Trophoblast cell (in vitro differentiated cells and primary cell): ENCODE data around the gene CPNE2.

ENCODE experiments used
- DNase-seq, 2 donors: peaks; one replicate each; pipeline ENCODE4 v3.0.0-alpha.2; 2016
- H2AFZ ChIP-seq: 2 replicates; pipeline ENCODE4 v1.6.1; 2013; ENCODE audit warnings: low read length, moderate library complexity, mild to moderate bottlenecking; ENCODE audit not compliant: insufficient read depth, poor library complexity
- H2AK5ac ChIP-seq: 2 replicates; pipeline ENCODE4 v1.6.1; 2013; ENCODE audit warnings: mild to moderate bottlenecking, low read length
- H2BK120ac ChIP-seq: 2 replicates; pipeline ENCODE4 v1.6.1; 2013; ENCODE audit warnings: low read length, mild to moderate bottlenecking, moderate library complexity; ENCODE audit not compliant: insufficient read depth, poor library complexity
- H2BK12ac ChIP-seq: 2 replicates; pipeline ENCODE4 v1.6.1; 2013; ENCODE audit warnings: mild to moderate bottlenecking, low read length, moderate library complexity
- H2BK5ac ChIP-seq: 2 replicates; pipeline ENCODE4 v1.6.1; 2013; ENCODE audit warnings: low read length, low read depth, moderate library complexity, mild to moderate bottlenecking; ENCODE audit not compliant: poor library complexity
- H3K14ac ChIP-seq: 2 replicates; pipeline ENCODE4 v1.6.1; 2013; ENCODE audit warnings: mild to moderate bottlenecking, low read length
- H3K18ac ChIP-seq: 2 replicates; pipeline ENCODE4 v1.6.1; 2013; ENCODE audit warnings: mild to moderate bottlenecking, low read length
- H3K23ac ChIP-seq: 2 replicates; pipeline ENCODE4 v1.6.1; 2013; ENCODE audit warnings: low read length
- H3K27ac ChIP-seq: 2 replicates; pipeline ENCODE4 v1.5.1; 2013; ENCODE audit warnings: low read depth, mild to moderate bottlenecking, inconsistent platforms, low read length, moderate library complexity
- H3K27me3 ChIP-seq: 2 replicates; pipeline ENCODE4 v1.6.1; 2013; ENCODE audit warnings: inconsistent platforms, mild to moderate bottlenecking, low read length, moderate library complexity; ENCODE audit not compliant: insufficient read depth
- H3K36me3 ChIP-seq, 2 experiments: 1 replicate in 1 of 2; 2 replicates in 1 of 2; pipeline ENCODE4 v1.6.1; 2013; ENCODE audit warnings: low read length in 2 of 2, mild to moderate bottlenecking in 2 of 2, moderate library complexity in 1 of 2; ENCODE audit not compliant: insufficient read depth in 2 of 2, control insufficient read depth in 1 of 2
- H3K4ac ChIP-seq: 2 replicates; pipeline ENCODE4 v1.6.1; 2013; ENCODE audit warnings: low read depth, mild to moderate bottlenecking, low read length, moderate library complexity
- H3K4me1 ChIP-seq, 2 experiments: 1 replicate in 1 of 2; 2 replicates in 1 of 2; pipeline ENCODE4 v1.6.1; 2013; ENCODE audit warnings: low read length in 2 of 2, mild to moderate bottlenecking in 2 of 2, moderate library complexity in 1 of 2; ENCODE audit not compliant: insufficient read depth in 2 of 2, control insufficient read depth in 1 of 2
- H3K4me2 ChIP-seq: 2 replicates; pipeline ENCODE4 v1.6.1; 2013; ENCODE audit warnings: inconsistent platforms, mild to moderate bottlenecking, low read length, moderate library complexity
- H3K4me3 ChIP-seq: 2 replicates; pipeline ENCODE4 v1.5.1; 2013; ENCODE audit warnings: mild to moderate bottlenecking, low read depth, low read length, inconsistent platforms
- H3K79me1 ChIP-seq: one replicate; pipeline ENCODE4 v1.6.1; 2013; ENCODE audit warnings: low read length
- H3K79me2 ChIP-seq: 2 replicates; pipeline ENCODE4 v1.6.1; 2013; ENCODE audit warnings: low read length, mild to moderate bottlenecking; ENCODE audit not compliant: control insufficient read depth, insufficient read depth, poor library complexity
- H3K9ac ChIP-seq: 2 replicates; pipeline ENCODE4 v1.6.1; 2013; ENCODE audit warnings: mild to moderate bottlenecking, low read length
- H3K9me3 ChIP-seq: 2 replicates; pipeline ENCODE4 v1.6.1; 2013; ENCODE audit warnings: low read depth, mild to moderate bottlenecking, control low read depth, inconsistent platforms, low read length; ENCODE audit not compliant: insufficient read depth
- H4K12ac ChIP-seq: 2 replicates; pipeline ENCODE4 v1.6.1; 2013; ENCODE audit warnings: low read depth, mild to moderate bottlenecking, low read length, moderate library complexity
- H4K8ac ChIP-seq: 2 replicates; pipeline ENCODE4 v1.6.1; 2013; ENCODE audit warnings: low read depth, mild to moderate bottlenecking, low read length, moderate library complexity
- H4K91ac ChIP-seq: one replicate; pipeline ENCODE4 v1.6.1; 2013; ENCODE audit warnings: low read depth, mild to moderate bottlenecking, low read length, moderate library complexity
- WGBS: extraction: QIAGEN DNeasy Blood & Tissue Kit; methylation state at CpG from one replicate; pipeline ENCODE4 v1.1.7; 2013; ENCODE audit warnings: missing lambda C conversion rate; ENCODE audit not compliant: insufficient read length, insufficient coverage; ENCODE audit errors: extremely low coverage; 5-methylcytosine and 5-hydroxymethylcytosine counted together

Gene CPNE2

GRCh38 chr16:57128771-57129389 is 36.5 kb downstream of the CPNE2 start:
- Histone ChIP-seq H3K18ac (no peak overlapping the region), H3K36me3 (peaks cover 9 to 12% of the 10 kb centered on the region in 2 experiments), H2BK12ac (no peak overlapping the region), H2BK5ac (no peak overlapping the region), H3K79me2 (no peaks in the 10 kb centered on the region), H3K4me1 (no peaks in the 10 kb centered on the region), H2AK5ac (no peak overlapping the region), H3K9ac (no peak overlapping the region), H4K91ac (no peak overlapping the region), H3K4ac (no peak overlapping the region), H4K12ac (no peak overlapping the region), H2BK120ac (no peak overlapping the region), H3K23ac (no peak overlapping the region), H3K27ac (no peak overlapping the region), H3K4me3 (no peak overlapping the region), H3K79me1 (no peaks in the 10 kb centered on the region), H3K14ac (no peak overlapping the region), H4K8ac (no peak overlapping the region), H3K27me3 (no peaks in the 10 kb centered on the region), H3K9me3 (peaks cover 4% of the 10 kb centered on the region), H2AFZ (no peak overlapping the region), H3K4me2 (no peak overlapping the region)
- whole genome bisulfite sequencing: no CpG with 5 or more reads among the region's 11 CpGs
- no peak for DNase-seq

- no peak overlapping the region for H4K8ac ChIP-seq
- H2AK5ac ChIP-seq: no peak overlapping the region
- H3K14ac ChIP-seq: no peak overlapping the region
- no peak overlapping the region for H3K4ac ChIP-seq
- no peak overlapping the region for H3K23ac ChIP-seq
- no peak overlapping the region for H3K4me2 ChIP-seq
- H2BK12ac ChIP-seq: no peak overlapping the region
- WGBS: no CpG with 5 or more reads among the region's 6 CpGs
- H2BK5ac ChIP-seq: no peak overlapping the region
- no peaks in the 10 kb centered on the region for H3K79me1 ChIP-seq
- no peaks in the 10 kb centered on the region for H3K27me3 ChIP-seq
- H3K36me3 ChIP-seq: peaks cover 5 to 12% of the 10 kb centered on the region in 2 experiments
- no peak overlapping the region for H2BK120ac ChIP-seq
- DNase-seq: no peak
- H3K4me1 ChIP-seq: no peaks in the 10 kb centered on the region
- H4K91ac ChIP-seq: no peak overlapping the region
- no peak overlapping the region for H2AFZ ChIP-seq
- no peak overlapping the region for H3K4me3 ChIP-seq
- H3K9ac ChIP-seq: no peak overlapping the region
- H4K12ac ChIP-seq: no peak overlapping the region
- no peak overlapping the region for H3K27ac ChIP-seq
- H3K79me2 ChIP-seq: no peaks in the 10 kb centered on the region
- H3K9me3 ChIP-seq: peaks cover 1% of the 10 kb centered on the region
- no peak overlapping the region for H3K18ac ChIP-seq
Measured at GRCh38 chr16:57130950-57131321, 38.6 kb downstream of the CPNE2 start.

- no peak overlapping the region for H3K23ac ChIP-seq
- no peaks in the 10 kb centered on the region for H3K4me1 ChIP-seq
- H3K27me3 ChIP-seq: no peaks in the 10 kb centered on the region
- no peaks in the 10 kb centered on the region for H3K79me2 ChIP-seq
- no peak overlapping the region for H4K91ac ChIP-seq
- no peak overlapping the region for H2AFZ ChIP-seq
- no peak overlapping the region for H3K18ac ChIP-seq
- no peak overlapping the region for H2BK12ac ChIP-seq
- H4K8ac ChIP-seq: no peak overlapping the region
- H4K12ac ChIP-seq: no peak overlapping the region
- no peaks in the 10 kb centered on the region for H3K79me1 ChIP-seq
- no peak overlapping the region for H3K27ac ChIP-seq
- no peak overlapping the region for H3K4me2 ChIP-seq
- no peak overlapping the region for H3K9ac ChIP-seq
- no CpG with 5 or more reads among the region's 17 CpGs for WGBS
- no peak overlapping the region for H3K4ac ChIP-seq
- no peak overlapping the region for H2BK5ac ChIP-seq
- peaks cover 1% of the 10 kb centered on the region for H3K9me3 ChIP-seq
- no peak for DNase-seq
- H2AK5ac ChIP-seq: no peak overlapping the region
- H3K36me3 ChIP-seq: peaks cover 4 to 9% of the 10 kb centered on the region in 2 experiments
- H3K14ac ChIP-seq: no peak overlapping the region
- H3K4me3 ChIP-seq: no peak overlapping the region
- no peak overlapping the region for H2BK120ac ChIP-seq
Measured at GRCh38 chr16:57131351-57131970, 39.1 kb downstream of the CPNE2 start.

- Histone ChIP-seq H3K4me2 (no peak overlapping the region), H3K79me2 (no peaks in the 10 kb centered on the region), H3K4me1 (peaks cover 0 to 2% of the 10 kb centered on the region in 2 experiments), H3K36me3 (peaks cover 12 to 16% of the 10 kb centered on the region in 2 experiments), H3K27ac (no peak overlapping the region), H4K91ac (no peak overlapping the region), H3K23ac (no peak overlapping the region), H2BK12ac (no peak overlapping the region), H2BK5ac (no peak overlapping the region), H3K9me3 (peaks cover 1% of the 10 kb centered on the region), H2BK120ac (no peak overlapping the region), H2AK5ac (no peak overlapping the region), H4K8ac (no peak overlapping the region), H4K12ac (no peak overlapping the region), H3K14ac (no peak overlapping the region), H3K27me3 (no peaks in the 10 kb centered on the region), H3K79me1 (no peaks in the 10 kb centered on the region), H2AFZ (no peak overlapping the region), H3K4me3 (no peak overlapping the region), H3K4ac (no peak overlapping the region), H3K18ac (no peak overlapping the region), H3K9ac (no peak overlapping the region)
- WGBS: no CpG with 5 or more reads among the region's 1 CpG
- DNase-seq: no peak
Measured at GRCh38 chr16:57132470-57132869, 40.1 kb downstream of the CPNE2 start.
